ENCODE measurements around the gene MRPL28.

- no peak for TF ChIP-seq POLR2A (IDR thresholded peaks at IDR 0.05; ENCODE audit: low read depth, low read length)
- TF ChIP-seq POLR2AphosphoS5 (IDR thresholded peaks at IDR 0.05; ENCODE audit: insufficient read depth, low read depth, low read length) = no peak
- TF ChIP-seq CTCF (IDR thresholded peaks at IDR 0.05; ENCODE audit: extremely low read depth in 1 of 2, insufficient read depth in 1 of 2, low read depth in 1 of 2, low read length in 2 of 2) = no peak
- TF ChIP-seq MAX (IDR thresholded peaks at IDR 0.05; ENCODE audit: insufficient read depth, insufficient read length) = no peak
- TF ChIP-seq JUN (IDR thresholded peaks at IDR 0.05; ENCODE audit: borderline replicate concordance, insufficient read depth, insufficient read length, low read depth) = no peak
- TF ChIP-seq MYC (IDR thresholded peaks at IDR 0.05; ENCODE audit: low read depth, low read length) = no peak
- TF ChIP-seq EZH2 (IDR thresholded peaks at IDR 0.05; ENCODE audit: borderline replicate concordance, low read depth, low read length, severe bottlenecking) = no peak
- TF ChIP-seq GATA2 (IDR thresholded peaks at IDR 0.05; ENCODE audit: insufficient read depth, insufficient read length, low read depth, low read length) = no peak
These were observed 9.0 kb upstream of the MRPL28 start for GRCh38 chr16:379183-379960.

Measured in endothelial cell of umbilical vein (primary cell).